GM13977 (cell line): Measurements from ENCODE around the gene ZNF574.

Experiments
- DNase-seq: peaks from one replicate; pipeline ENCODE4 v3.0.0; 2012; ENCODE audit warnings: low spot score
- CTCF ChIP-seq: IDR thresholded peaks from 2 replicates; pipeline ENCODE4 v1.5.1; 2012; ENCODE audit warnings: mild to moderate bottlenecking, control low read depth; ENCODE audit not compliant: insufficient read depth; ENCODE audit errors: extremely low read depth, missing control alignments
- in situ Hi-C: fragments of 300-500 bp; cut with MboI; formaldehyde crosslinking; loops from one replicate; pipeline ENCODE4 v1.12.0; 2022; ENCODE audit warnings: low sequenced_read_pairs, low pct_unique_long_range_greater_than_20kb, mixed read lengths, inconsistent platforms; ENCODE audit not compliant: unreplicated experiment

The ZNF574 gene

GRCh38 chr19:42130254-42130573 is 54.2 kb downstream of the ZNF574 start:
- no peak for TF ChIP-seq CTCF
- in situ Hi-C loops = no loop called here
- no peak for DNase-seq
